SJSA1 (cell line): Measurements from ENCODE around the gene POLRMT. TPM values are rescaled to one million over a fixed set of nuclear protein-coding genes. Genes with fewer than 3 reads are reported as not detected.
"Not testable (repeated sequence)": the region's sequence is repeated elsewhere in the genome, so short reads cannot be mapped to it uniquely, and the experiment has no call there.

Experiments
- DNase-seq, 2 experiments: peaks; one replicate each; pipeline ENCODE4 v3.0.0-alpha.2; 2015 to 2020; ENCODE audit warnings: low spot score in 2 of 2, low read depth in 1 of 2
- H3K27ac ChIP-seq: fragments of 250-450 bp; sonication (Bioruptor Pico); 2 replicates; pipeline ENCODE4 v1.5.1; 2020; ENCODE audit warnings: mild to moderate bottlenecking, moderate library complexity
- H3K27me3 ChIP-seq: fragments of 250-450 bp; sonication (Bioruptor Pico); replicated peaks from 2 replicates; pipeline ENCODE4 v1.5.1; 2020; ENCODE audit warnings: mild to moderate bottlenecking, moderate library complexity
- H3K36me3 ChIP-seq: fragments of 250-450 bp; sonication (Bioruptor Pico); 2 replicates; pipeline ENCODE4 v1.5.1; 2020; ENCODE audit warnings: mild to moderate bottlenecking
- H3K4me1 ChIP-seq: fragments of 250-450 bp; sonication (Bioruptor Pico); replicated peaks from 2 replicates; pipeline ENCODE4 v1.6.1; 2021; ENCODE audit warnings: mild to moderate bottlenecking
- H3K4me3 ChIP-seq: fragments of 250-450 bp; sonication (Bioruptor Pico); 2 replicates; pipeline ENCODE4 v1.5.1; 2020; ENCODE audit warnings: mild to moderate bottlenecking
- H3K9me3 ChIP-seq: fragments of 250-450 bp; sonication (Bioruptor Pico); replicated peaks from 2 replicates; pipeline ENCODE4 v1.5.1; 2020; ENCODE audit warnings: mild to moderate bottlenecking
- total RNA-seq: library from RNA; depleted of rRNA; stranded (reverse); fragments of >200 nt; shearing (Covaris generic); gene quantifications from 2 replicates; pipeline ENCODE4 v1.2.3, GENCODE V29; 2014

POLRMT gene
- total RNA-seq, 1 experiment from 2014 or later = 44.2 TPM

- peak overlapping the region; percentile 98 for H3K27ac ChIP-seq
- peak in 1 of 2 experiments; percentile 42 for DNase-seq
- no peaks in the 10 kb centered on the region for H3K27me3 ChIP-seq
- no peak overlapping the region for H3K4me3 ChIP-seq
- H3K4me1 ChIP-seq = peaks cover 36% of the 10 kb centered on the region
- H3K9me3 ChIP-seq = no peaks in the 10 kb centered on the region
- peaks cover 75% of the 10 kb centered on the region for H3K36me3 ChIP-seq
These were observed 10.0 kb downstream of the POLRMT start for GRCh38 chr19:623175-623916.

- DNase-seq = no peak
- H3K36me3 ChIP-seq = peaks cover 76% of the 10 kb centered on the region
- no peaks in the 10 kb centered on the region for H3K27me3 ChIP-seq
- peak overlapping the region; percentile 98 for H3K27ac ChIP-seq
- no peak overlapping the region for H3K4me3 ChIP-seq
- peaks cover 39% of the 10 kb centered on the region for H3K4me1 ChIP-seq
- H3K9me3 ChIP-seq = no peaks in the 10 kb centered on the region
These were observed 10.7 kb downstream of the POLRMT start for GRCh38 chr19:622666-623065.

- no peak for DNase-seq
- Histone ChIP-seq H3K9me3 (no peaks in the 10 kb centered on the region), H3K36me3 (peaks cover 71% of the 10 kb centered on the region), H3K4me1 (peaks cover 39% of the 10 kb centered on the region), H3K27me3 (no peaks in the 10 kb centered on the region), H3K27ac (no peak overlapping the region), H3K4me3 (no peak overlapping the region)
These were observed 11.5 kb downstream of the POLRMT start for GRCh38 chr19:621819-622218.

GRCh38 chr19:621191-621590 is 12.1 kb downstream of the POLRMT start:
- not testable (repeated sequence) for DNase-seq, H3K27ac ChIP-seq, H3K9me3 ChIP-seq, H3K27me3 ChIP-seq, H3K4me3 ChIP-seq
- Histone ChIP-seq H3K4me1 (peaks cover 39% of the 10 kb centered on the region), H3K36me3 (peaks cover 71% of the 10 kb centered on the region)

GRCh38 chr19:620166-620862 is 13.0 kb downstream of the POLRMT start:
- Histone ChIP-seq H3K27ac (no peak overlapping the region), H3K27me3 (no peaks in the 10 kb centered on the region), H3K4me1 (peaks cover 39% of the 10 kb centered on the region), H3K4me3 (no peak overlapping the region), H3K36me3 (peaks cover 66% of the 10 kb centered on the region), H3K9me3 (no peaks in the 10 kb centered on the region)
- no peak for DNase-seq

GRCh38 chr19:619286-620002 is 13.9 kb downstream of the POLRMT start:
- H3K9me3 ChIP-seq = no peaks in the 10 kb centered on the region
- no peak overlapping the region for H3K4me3 ChIP-seq
- H3K36me3 ChIP-seq = peaks cover 64% of the 10 kb centered on the region
- DNase-seq = no peak
- H3K27me3 ChIP-seq = no peaks in the 10 kb centered on the region
- H3K4me1 ChIP-seq = peaks cover 30% of the 10 kb centered on the region
- no peak overlapping the region for H3K27ac ChIP-seq

GRCh38 chr19:618674-619285 is 14.6 kb downstream of the POLRMT start:
- H3K27ac ChIP-seq = no peak overlapping the region
- peaks cover 66% of the 10 kb centered on the region for H3K36me3 ChIP-seq
- H3K27me3 ChIP-seq = no peaks in the 10 kb centered on the region
- H3K4me3 ChIP-seq = no peak overlapping the region
- DNase-seq = no peak
- H3K4me1 ChIP-seq = peaks cover 24% of the 10 kb centered on the region
- no peaks in the 10 kb centered on the region for H3K9me3 ChIP-seq

GRCh38 chr19:618247-618619 is 15.1 kb downstream of the POLRMT start:
- Histone ChIP-seq H3K9me3 (no peaks in the 10 kb centered on the region), H3K27me3 (no peaks in the 10 kb centered on the region), H3K4me3 (no peak overlapping the region), H3K27ac (no peak overlapping the region), H3K36me3 (peaks cover 63% of the 10 kb centered on the region), H3K4me1 (peaks cover 19% of the 10 kb centered on the region)
- no peak for DNase-seq

- Histone ChIP-seq H3K4me3 (no peak overlapping the region), H3K36me3 (peaks cover 63% of the 10 kb centered on the region), H3K27ac (no peak overlapping the region), H3K9me3 (no peaks in the 10 kb centered on the region), H3K4me1 (peaks cover 14% of the 10 kb centered on the region), H3K27me3 (no peaks in the 10 kb centered on the region)
- no peak for DNase-seq
These were observed 15.6 kb downstream of the POLRMT start for GRCh38 chr19:617551-618246.

GRCh38 chr19:616747-617526 is 16.4 kb downstream of the POLRMT start:
- Histone ChIP-seq H3K27me3 (no peaks in the 10 kb centered on the region), H3K27ac (no peak overlapping the region), H3K4me3 (no peak overlapping the region), H3K36me3 (peaks cover 61% of the 10 kb centered on the region), H3K9me3 (no peaks in the 10 kb centered on the region), H3K4me1 (peaks cover 11% of the 10 kb centered on the region)
- no peak for DNase-seq

- Histone ChIP-seq H3K36me3 (peaks cover 53% of the 10 kb centered on the region), H3K27ac (no peak overlapping the region), H3K9me3 (no peaks in the 10 kb centered on the region), H3K27me3 (no peaks in the 10 kb centered on the region), H3K4me3 (no peak overlapping the region), H3K4me1 (peaks cover 14% of the 10 kb centered on the region)
- no peak for DNase-seq
These were observed 17.2 kb downstream of the POLRMT start for GRCh38 chr19:616062-616700.

GRCh38 chr19:615619-616018 is 17.7 kb downstream of the POLRMT start:
- no peak for DNase-seq
- no peak overlapping the region for H3K4me3 ChIP-seq
- peaks cover 51% of the 10 kb centered on the region for H3K36me3 ChIP-seq
- H3K9me3 ChIP-seq = no peaks in the 10 kb centered on the region
- H3K4me1 ChIP-seq = peaks cover 19% of the 10 kb centered on the region
- H3K27ac ChIP-seq = no peak overlapping the region
- H3K27me3 ChIP-seq = no peaks in the 10 kb centered on the region
